Naive thymus-derived CD8-positive, alpha-beta T cell (primary cell): Measurements from ENCODE around the gene SNW1. TPM values are rescaled to one million over a fixed set of nuclear protein-coding genes. Genes with fewer than 3 reads are reported as not detected.
A peak's percentile ranks its signal among the peaks of the same experiment; 100 is the strongest.

Experiments used
- ATAC-seq, 2 donors: fragments of 150-1000 bp; cut with Tn5 transposase in 1 of 2; sonication (Bioruptor Pico), chemical (Tn5 transposase) in 1 of 2; 1 replicate in 1 of 2; 2 replicates in 1 of 2; pipeline ENCODE4 v1.10.0; 2021; ENCODE audit warnings: mild to moderate bottlenecking in 2 of 2, moderate library complexity in 2 of 2
- POLR2A ChIA-PET: fragments of 350-600 bp; sonication (Branson Sonifier 250); formaldehyde crosslinking; loops from one replicate; lab custom pipeline; 2021; ENCODE audit warnings: antibody characterized with exemption; lab: Charles Lee
- DNase-seq, 10 donors: peaks; one replicate each; pipeline versions ENCODE4 v3.0.0 to v3.0.0-alpha.2; 2020 to 2022
- H3K27ac Mint-ChIP-seq, 10 donors: one replicate each; pipeline ENCODE4 v1.8.0; 2020 to 2022; ENCODE audit warnings: mild to moderate bottlenecking in 10 of 10, mixed read lengths in 10 of 10, moderate library complexity in 4 of 10, inconsistent platforms in 1 of 10
- H3K27me3 Mint-ChIP-seq, 5 donors: one replicate each; pipeline ENCODE4 v1.8.0; 2021 to 2022; ENCODE audit warnings: mixed read lengths in 5 of 5
- H3K36me3 Mint-ChIP-seq, 3 donors: one replicate each; pipeline ENCODE4 v1.8.0; 2020 to 2022; ENCODE audit warnings: mixed read lengths in 3 of 3, mild to moderate bottlenecking in 2 of 3, inconsistent platforms in 1 of 3
- H3K4me1 Mint-ChIP-seq, 4 donors: one replicate each; pipeline ENCODE4 v1.8.0; 2021 to 2022; ENCODE audit warnings: mixed read lengths in 4 of 4
- H3K4me3 Mint-ChIP-seq, 10 donors: one replicate each; pipeline ENCODE4 v1.8.0; 2020 to 2022; ENCODE audit warnings: mild to moderate bottlenecking in 10 of 10, mixed read lengths in 10 of 10, moderate library complexity in 6 of 10, inconsistent platforms in 1 of 10
- H3K9me3 Mint-ChIP-seq, 9 donors: one replicate each; pipeline ENCODE4 v1.8.0; 2020 to 2022; ENCODE audit warnings: mixed read lengths in 9 of 9, mild to moderate bottlenecking in 3 of 9, inconsistent platforms in 1 of 9, moderate library complexity in 1 of 9
- polyA plus RNA-seq, 3 donors: library from polyadenylated mRNA; unstranded; fragments of 300-500 nt; fragmentation: Illumina TruSeq; gene quantifications; one replicate each; pipeline ENCODE4 v1.2.3, GENCODE V29; 2021
- total RNA-seq, 8 experiments: library from RNA in 2 of 8; stranded (reverse) in 2 of 8; gene quantifications; one replicate each; pipeline ENCODE4 v1.2.3 and lab custom pipeline; 2021 to 2026

The SNW1 gene
- total and polyA plus RNA-seq, 5 experiments from 2014 or later, result 60.4 to 108 (median 69.5) TPM

- H3K4me3 Mint-ChIP-seq, result no peak overlapping the region
- POLR2A ChIA-PET, result no interaction called here
- ATAC-seq, result no peak
Observed at GRCh38 chr14:77741438-77741837, 19.5 kb downstream of the SNW1 start.

GRCh38 chr14:77738559-77739250 lies 22.3 kb downstream of the SNW1 start:
- ATAC-seq (no peak), DNase-seq (no peak)
- Mint-ChIP-seq H3K4me3 (peak overlapping the region in 1 of 10 donors; percentile 9), H3K27me3 (no peaks in the 10 kb centered on the region), H3K4me1 (peaks cover 8 to 27% (median 19%) of the 10 kb centered on the region in 4 donors), H3K27ac (peak overlapping the region in 3 of 10 donors; percentile 7 to 70 (median 61)), H3K9me3 (no peaks in the 10 kb centered on the region), H3K36me3 (peaks cover 3 to 91% (median 16%) of the 10 kb centered on the region in 3 donors)
- POLR2A ChIA-PET, result no interaction called here

More at GRCh38 chr14:77741438-77741837, 19.5 kb downstream of the SNW1 start:
- H3K27me3 Mint-ChIP-seq, result no peaks in the 10 kb centered on the region
- H3K27ac Mint-ChIP-seq, result peak overlapping the region in 5 of 10 donors; percentile 46 to 74 (median 47)
- peaks cover 15 to 42% (median 29%) of the 10 kb centered on the region in 4 donors for H3K4me1 Mint-ChIP-seq
- no peak for DNase-seq
- peaks cover 8 to 89% (median 8%) of the 10 kb centered on the region in 3 donors for H3K36me3 Mint-ChIP-seq
- no peaks in the 10 kb centered on the region for H3K9me3 Mint-ChIP-seq

GRCh38 chr14:77730976-77731497 lies 29.9 kb downstream of the SNW1 start:
- Mint-ChIP-seq H3K9me3 (no peaks in the 10 kb centered on the region), H3K4me3 (no peak overlapping the region), H3K27me3 (no peaks in the 10 kb centered on the region), H3K27ac (peak overlapping the region in 7 of 10 donors; percentile 6 to 83 (median 70)), H3K36me3 (peaks cover 9 to 99% (median 29%) of the 10 kb centered on the region in 3 donors), H3K4me1 (peaks cover 0 to 7% (median 4%) of the 10 kb centered on the region in 4 donors)
- POLR2A ChIA-PET, result no interaction called here
- no peak for DNase-seq
- no peak for ATAC-seq

- Mint-ChIP-seq H3K4me1 (peaks cover 0 to 1% (median 0%) of the 10 kb centered on the region in 4 donors), H3K36me3 (peaks cover 12 to 95% (median 17%) of the 10 kb centered on the region in 3 donors), H3K27me3 (no peaks in the 10 kb centered on the region), H3K27ac (peak overlapping the region in 2 of 10 donors; percentile 2 to 65), H3K4me3 (no peak overlapping the region), H3K9me3 (no peaks in the 10 kb centered on the region)
- POLR2A ChIA-PET, result no interaction called here
- DNase-seq, result no peak
- no peak for ATAC-seq
Observed at GRCh38 chr14:77722301-77722700, 38.7 kb downstream of the SNW1 start.

GRCh38 chr14:77721437-77721836 lies 39.5 kb downstream of the SNW1 start:
- Mint-ChIP-seq H3K4me1 (no peaks in the 10 kb centered on the region), H3K36me3 (peaks cover 12 to 95% (median 16%) of the 10 kb centered on the region in 3 donors), H3K27me3 (no peaks in the 10 kb centered on the region), H3K27ac (peak overlapping the region in 2 of 10 donors; percentile 19 to 43), H3K4me3 (no peak overlapping the region), H3K9me3 (no peaks in the 10 kb centered on the region)
- DNase-seq (no peak), ATAC-seq (no peak)
- POLR2A ChIA-PET, result no interaction called here

- no peaks in the 10 kb centered on the region for H3K27me3 Mint-ChIP-seq
- peak overlapping the region in 1 of 10 donors; percentile 15 for H3K27ac Mint-ChIP-seq
- DNase-seq (no peak), ATAC-seq (no peak)
- H3K4me1 Mint-ChIP-seq, result peaks cover 2 to 9% (median 6%) of the 10 kb centered on the region in 4 donors
- H3K9me3 Mint-ChIP-seq, result no peaks in the 10 kb centered on the region
- peaks cover 8 to 94% (median 21%) of the 10 kb centered on the region in 3 donors for H3K36me3 Mint-ChIP-seq
- no peak overlapping the region for H3K4me3 Mint-ChIP-seq
- POLR2A ChIA-PET, result interaction anchor here (0.6 to 0.7 kb wide), 2 partner anchors 12 to 341 kb away, joined by 3 read pairs; partner anchors contain the start of genes SAMD15 and TMED8
Observed at GRCh38 chr14:77717608-77718305, 43.2 kb downstream of the SNW1 start.

GRCh38 chr14:77714926-77715325 lies 46.0 kb downstream of the SNW1 start:
- POLR2A ChIA-PET, result interaction anchor here (0.5 kb wide), 1 partner anchor 12 kb away, joined by 5 read pairs; no protein-coding TSS in a partner anchor
- Mint-ChIP-seq H3K27ac (peak overlapping the region in 6 of 10 donors; percentile 17 to 61 (median 33)), H3K9me3 (no peaks in the 10 kb centered on the region), H3K36me3 (peaks cover 0 to 92% (median 12%) of the 10 kb centered on the region in 3 donors), H3K4me1 (peaks cover 9 to 16% (median 13%) of the 10 kb centered on the region in 4 donors), H3K4me3 (no peak overlapping the region), H3K27me3 (no peaks in the 10 kb centered on the region)
- no peak for ATAC-seq
- DNase-seq, result no peak

- Mint-ChIP-seq H3K36me3 (peaks cover 5 to 50% (median 7%) of the 10 kb centered on the region in 3 donors), H3K27ac (peak overlapping the region in 6 of 10 donors; percentile 1 to 91 (median 28)), H3K4me3 (peak overlapping the region in 4 of 10 donors; percentile 7 to 97 (median 27)), H3K27me3 (no peaks in the 10 kb centered on the region), H3K9me3 (no peaks in the 10 kb centered on the region), H3K4me1 (peaks cover 24 to 50% (median 45%) of the 10 kb centered on the region in 4 donors)
- POLR2A ChIA-PET, result no interaction called here
- no peak for DNase-seq
- ATAC-seq, result no peak
Observed at GRCh38 chr14:77710364-77710763, 50.6 kb downstream of the SNW1 start.

GRCh38 chr14:77709412-77709811 lies 51.5 kb downstream of the SNW1 start:
- DNase-seq (no peak), ATAC-seq (no peak)
- Mint-ChIP-seq H3K4me1 (peaks cover 21 to 49% (median 42%) of the 10 kb centered on the region in 4 donors), H3K27me3 (no peaks in the 10 kb centered on the region), H3K36me3 (peaks cover 0 to 46% (median 5%) of the 10 kb centered on the region in 3 donors), H3K4me3 (peak overlapping the region; percentile 61 to 97 (median 94)), H3K9me3 (no peaks in the 10 kb centered on the region), H3K27ac (peak overlapping the region in 8 of 10 donors; percentile 22 to 94 (median 64))
- POLR2A ChIA-PET, result interaction anchor here (0.5 kb wide), 1 partner anchor 804 kb away, joined by 6 read pairs; no protein-coding TSS in a partner anchor

- Mint-ChIP-seq H3K4me3 (peak overlapping the region; percentile 84 to 97 (median 95)), H3K4me1 (peaks cover 21 to 49% (median 42%) of the 10 kb centered on the region in 4 donors), H3K27me3 (no peaks in the 10 kb centered on the region), H3K36me3 (peaks cover 0 to 46% (median 5%) of the 10 kb centered on the region in 3 donors), H3K9me3 (no peaks in the 10 kb centered on the region), H3K27ac (peak overlapping the region; percentile 89 to 99 (median 94))
- ATAC-seq (no peak), DNase-seq (no peak)
- POLR2A ChIA-PET, result interaction anchor here (0.6 to 1.8 kb wide), 8 partner anchors 48 to 388 kb away, joined by 3 to 6 read pairs (median 5); partner anchors contain the start of genes AHSA1, GSTZ1, POMT2 and SNW1
Observed at GRCh38 chr14:77708749-77709148, 52.2 kb downstream of the SNW1 start.

- Mint-ChIP-seq H3K27me3 (no peaks in the 10 kb centered on the region), H3K36me3 (peaks cover 0 to 48% (median 5%) of the 10 kb centered on the region in 3 donors), H3K4me1 (peaks cover 21 to 48% (median 42%) of the 10 kb centered on the region in 4 donors), H3K27ac (peak within 1 kb of the TSS; percentile 89 to 99 (median 94)), H3K4me3 (peak within 1 kb of the TSS; percentile 84 to 97 (median 95)), H3K9me3 (no peaks in the 10 kb centered on the region)
- ATAC-seq (peak; percentile 98), DNase-seq (peak; percentile 73 to 95 (median 86))
- POLR2A ChIA-PET, result interaction anchor here (0.7 to 1.8 kb wide), 7 partner anchors 49 to 387 kb away, joined by 3 to 6 read pairs (median 5); partner anchors contain the start of genes AHSA1, GSTZ1, POMT2 and SNW1
Observed at GRCh38 chr14:77707724-77708408, 53.1 kb downstream of the SNW1 start, which contains the start of the genes ALKBH1 and SLIRP. TSS of gene ALKBH1 (minus strand) at chr14:77708023. CDS start at chr14:77708004, 19 bp downstream. TSS of gene SLIRP (plus strand) at chr14:77708103. CDS start at chr14:77708112, 9 bp downstream.
